Hippocampal formation (tissue), 2 donors: Measurements from ENCODE around the gene CFAP61.

Source experiments
- DNase-seq, 2 donors: peaks; one replicate each; lab custom pipeline; 2025; lab: John Stamatoyannopoulos, UW

CFAP61 gene

DNA sequence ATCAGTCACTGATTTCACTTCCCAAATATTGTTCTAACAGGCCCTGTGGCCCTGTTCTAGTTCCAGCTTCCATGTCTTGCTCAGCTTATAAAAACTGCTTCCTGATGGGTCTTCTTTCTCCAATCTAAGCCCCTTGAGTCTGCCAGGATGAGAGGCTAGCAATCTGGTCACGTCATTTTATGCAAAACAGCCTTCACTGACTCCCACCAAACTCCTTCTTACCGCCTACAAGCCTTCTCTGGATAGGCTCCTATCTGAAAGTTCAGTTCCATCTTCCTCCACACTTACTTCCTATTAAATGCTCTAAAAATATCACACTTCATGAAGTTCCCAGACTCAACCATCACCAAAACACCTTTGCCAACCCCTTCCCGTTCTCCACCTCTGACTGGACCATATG is 15.6 kb upstream of the CFAP61 start:
- DNase-seq, result no peak

GRCh38 chr20:20037960-20038359 is 14.4 kb upstream of the CFAP61 start:
- no peak for DNase-seq

DNA sequence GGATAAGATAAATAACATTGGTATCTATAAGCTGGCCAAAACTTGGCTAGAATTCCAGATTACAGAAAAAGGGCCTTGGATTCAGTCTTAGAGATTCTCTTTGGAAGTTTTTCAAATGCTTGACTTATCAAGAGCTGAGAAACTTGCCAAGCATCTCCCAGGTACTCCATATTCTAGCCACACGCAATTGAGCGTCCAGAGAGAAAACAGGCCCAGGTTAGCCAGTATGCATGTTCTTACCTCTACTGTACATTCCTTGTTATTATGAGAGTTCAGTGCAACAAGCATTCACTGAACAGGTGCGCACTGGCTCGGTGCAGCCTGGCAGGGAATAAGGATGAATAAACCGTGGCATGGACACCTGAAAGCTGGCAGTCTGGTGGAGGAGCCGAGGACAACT is 13.7 kb upstream of the CFAP61 start:
- DNase-seq, result no peak

GRCh38 chr20:20039752-20040387 is 12.5 kb upstream of the CFAP61 start:
- DNase-seq, result no peak

GRCh38 chr20:20051767-20052073 is 612 bp upstream of the CFAP61 start:
- no peak for DNase-seq

DNA sequence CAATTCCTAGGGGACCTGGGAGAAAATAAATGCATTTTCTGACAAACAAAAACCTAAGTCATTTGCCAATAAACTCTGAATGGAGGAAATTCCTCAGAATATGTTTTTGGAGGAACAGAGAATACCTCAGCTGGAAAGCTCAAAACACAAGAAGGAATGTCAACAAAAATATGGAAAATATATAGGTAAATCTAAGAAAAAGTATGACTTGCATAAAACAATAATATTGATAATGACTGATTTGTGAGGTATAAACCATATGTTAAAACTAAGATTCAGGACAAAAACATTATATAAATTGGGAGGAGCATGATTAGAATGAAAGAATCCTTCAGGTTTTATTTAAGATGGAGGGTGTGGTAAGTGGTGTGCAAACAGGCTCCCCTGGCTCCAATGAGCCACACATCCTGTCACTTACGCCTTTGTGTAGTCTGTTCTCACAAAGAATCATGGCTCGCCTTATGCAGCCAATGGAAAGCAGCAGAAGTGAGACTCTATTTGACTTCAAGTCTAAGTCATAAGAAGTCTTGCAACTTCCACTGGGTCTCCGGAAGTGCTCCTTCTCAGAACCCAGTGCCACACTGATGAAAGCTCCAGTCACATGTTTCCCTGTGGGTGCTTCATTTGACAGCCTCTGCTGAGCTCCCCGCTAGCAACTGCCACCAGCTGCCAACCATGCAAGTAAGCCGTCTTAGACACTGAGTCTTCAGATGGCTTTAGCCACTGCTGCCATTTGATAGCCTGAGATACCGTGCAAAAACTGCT is 8.1 kb downstream of the CFAP61 start:
- no peak for DNase-seq

DNA sequence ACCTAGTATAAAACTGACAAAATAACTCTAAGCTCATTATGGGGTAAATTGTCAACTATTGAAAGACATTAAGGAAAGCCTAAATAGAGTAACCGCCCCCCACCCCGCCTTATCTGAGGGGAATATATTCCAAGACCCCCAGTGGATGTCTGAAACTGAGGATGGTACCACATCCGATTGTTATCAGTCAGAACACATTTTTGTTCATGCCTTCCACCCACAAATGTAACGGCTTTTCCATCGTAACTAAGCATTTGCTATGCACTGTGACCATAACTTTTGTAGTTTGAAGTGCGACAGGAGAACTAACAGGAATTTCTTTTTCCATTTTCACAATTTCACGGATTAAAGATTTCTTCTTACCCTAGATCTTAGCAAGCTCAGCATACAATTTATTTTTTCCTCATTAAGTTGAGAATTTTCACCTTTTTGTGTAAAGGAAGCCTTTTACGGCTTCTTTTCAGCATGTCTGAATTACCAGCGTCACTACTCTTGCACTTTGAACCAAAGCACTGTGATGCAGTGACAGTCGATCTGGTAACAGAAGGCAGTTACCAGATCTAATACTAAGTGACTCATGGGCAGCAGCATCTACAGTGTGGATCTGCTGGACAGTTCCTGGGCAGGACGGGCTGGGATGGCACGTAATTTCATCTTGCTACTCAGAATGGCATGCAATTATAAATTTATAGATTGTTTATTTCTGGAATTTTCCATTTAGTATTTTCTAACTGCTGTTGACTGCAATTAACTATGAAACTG is 11.8 kb downstream of the CFAP61 start:
- DNase-seq, result no peak

GRCh38 chr20:20065361-20065760 is 13.0 kb downstream of the CFAP61 start:
- DNase-seq, result no peak

DNA sequence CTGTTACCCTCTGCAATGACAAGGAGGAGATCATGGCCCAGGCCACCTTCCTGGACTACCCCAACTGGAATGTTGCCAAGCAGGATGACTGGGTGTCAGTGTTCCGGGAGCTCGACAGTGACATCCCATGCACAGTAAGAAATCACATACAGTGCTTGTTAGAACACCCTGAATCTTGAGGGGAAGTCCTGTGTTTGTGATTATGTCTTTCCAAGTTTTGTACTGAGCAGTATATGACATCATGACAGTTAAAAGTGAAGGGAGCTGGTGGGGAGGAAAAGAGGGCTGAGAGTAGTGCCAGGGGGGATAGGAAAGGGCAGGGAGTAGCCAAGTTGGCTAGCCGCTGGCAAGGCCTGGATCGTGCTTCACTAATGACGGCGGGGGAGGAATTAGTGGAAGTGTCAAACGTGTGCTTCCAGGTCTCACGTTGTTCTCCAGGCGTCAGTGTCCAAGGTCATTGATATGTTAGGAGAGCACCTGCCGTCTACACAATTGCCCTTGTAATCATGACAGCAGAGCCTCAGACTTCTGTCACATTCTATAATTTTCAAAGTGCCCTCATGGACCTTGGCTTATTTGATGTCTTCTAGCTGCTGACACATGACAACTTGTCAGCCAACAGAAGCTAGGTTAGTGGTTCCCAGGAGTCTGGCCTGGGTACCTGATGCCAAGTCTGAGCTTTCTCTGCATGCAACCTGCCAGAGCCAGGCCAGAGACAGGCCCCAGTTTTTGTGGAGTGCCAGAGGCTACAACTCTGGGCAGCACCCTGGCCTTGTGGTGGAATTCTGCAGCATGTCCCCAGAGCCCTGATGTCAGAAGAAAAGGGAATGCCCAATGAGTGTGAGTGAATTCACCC is 18.8 kb downstream of the CFAP61 start:
- no peak for DNase-seq

DNA sequence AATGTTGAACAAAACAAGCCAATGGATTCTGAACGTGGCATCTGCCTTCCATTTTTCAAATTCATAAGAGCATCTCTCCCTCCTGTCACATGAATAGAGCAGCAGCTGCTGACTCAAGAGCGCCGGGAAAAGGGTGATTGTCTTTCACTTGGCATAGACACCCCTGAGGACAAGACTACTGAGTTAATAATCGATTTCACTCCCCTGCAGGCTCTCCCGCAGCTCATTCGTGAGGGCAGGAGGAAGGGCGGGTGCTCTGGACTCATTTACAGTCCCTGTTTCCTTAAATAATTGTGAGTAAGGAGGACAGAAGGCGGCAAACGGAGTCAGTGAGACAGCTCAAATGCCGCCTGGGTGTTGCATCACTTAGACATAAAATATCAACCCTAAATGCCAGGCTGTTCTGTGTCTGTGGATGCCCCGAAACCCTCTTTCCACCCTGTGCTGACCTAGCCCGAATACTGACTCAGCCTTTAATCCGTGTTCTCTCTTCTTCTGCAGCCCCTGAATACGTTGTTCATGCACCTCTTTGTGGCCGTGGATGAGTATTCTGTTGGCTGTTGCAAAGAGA is 21.6 kb downstream of the CFAP61 start:
- peak in 1 of 2 donors; percentile 10 for DNase-seq

DNA sequence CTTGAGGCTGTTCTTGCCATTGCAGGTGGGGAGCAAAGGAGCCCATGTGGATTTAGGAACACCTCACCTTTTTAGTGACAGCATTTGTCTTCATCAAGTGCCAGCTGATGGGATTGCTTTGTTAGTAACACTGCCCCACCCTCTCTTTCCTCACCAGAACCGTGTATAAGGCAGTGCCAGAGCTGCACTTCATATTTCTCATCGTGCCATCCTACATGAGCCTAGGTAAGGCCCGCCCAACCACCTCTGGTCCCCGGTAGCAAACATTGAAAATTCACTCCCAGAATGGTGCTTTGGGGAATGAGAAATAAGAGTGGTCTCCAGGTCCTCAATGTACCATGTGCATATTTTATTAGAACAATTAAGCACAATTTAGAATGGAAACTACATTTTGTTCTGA is 22.7 kb downstream of the CFAP61 start:
- DNase-seq, result no peak

DNA sequence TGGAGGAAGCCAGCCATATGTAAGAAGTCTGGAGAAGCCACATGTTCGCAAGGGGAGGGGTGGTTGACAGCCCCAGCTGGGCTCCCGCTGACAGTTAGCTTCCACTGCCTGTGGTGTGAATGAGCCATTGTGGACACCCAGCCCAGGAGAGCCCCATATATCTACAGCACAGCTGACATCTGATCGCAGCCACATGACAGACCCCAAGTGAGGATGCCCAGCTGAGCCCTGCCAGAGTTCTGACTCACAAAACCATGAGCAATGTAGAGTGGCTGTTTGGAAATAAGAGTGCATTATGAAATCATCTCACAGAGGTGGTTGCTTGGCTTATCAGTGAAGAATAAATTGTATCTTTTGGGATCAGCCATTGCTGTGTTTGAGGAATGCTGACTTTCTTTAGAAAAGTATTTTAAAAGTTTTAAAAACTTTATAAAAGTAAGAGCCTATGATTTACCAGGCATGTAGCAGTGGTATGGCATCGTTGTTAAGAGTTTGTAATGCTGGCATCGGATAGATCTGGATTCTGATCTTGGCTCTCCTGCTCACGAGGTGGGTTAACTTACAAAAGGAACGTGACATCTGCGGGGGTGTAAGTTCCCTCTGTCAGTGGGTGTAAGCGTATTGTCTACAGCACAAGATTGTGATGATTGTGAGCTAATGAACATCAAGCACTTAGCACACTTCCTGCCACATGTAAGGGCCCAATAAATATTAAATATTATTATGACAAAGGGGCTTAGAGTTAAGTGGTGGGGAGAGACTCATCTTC is 24.1 kb downstream of the CFAP61 start:
- DNase-seq, result peak; percentile 81 to 84

- no peak for DNase-seq
Observed at GRCh38 chr20:20078041-20078440, 25.7 kb downstream of the CFAP61 start.

- DNase-seq, result no peak
Observed at GRCh38 chr20:20079102-20079784, 26.9 kb downstream of the CFAP61 start.

DNA sequence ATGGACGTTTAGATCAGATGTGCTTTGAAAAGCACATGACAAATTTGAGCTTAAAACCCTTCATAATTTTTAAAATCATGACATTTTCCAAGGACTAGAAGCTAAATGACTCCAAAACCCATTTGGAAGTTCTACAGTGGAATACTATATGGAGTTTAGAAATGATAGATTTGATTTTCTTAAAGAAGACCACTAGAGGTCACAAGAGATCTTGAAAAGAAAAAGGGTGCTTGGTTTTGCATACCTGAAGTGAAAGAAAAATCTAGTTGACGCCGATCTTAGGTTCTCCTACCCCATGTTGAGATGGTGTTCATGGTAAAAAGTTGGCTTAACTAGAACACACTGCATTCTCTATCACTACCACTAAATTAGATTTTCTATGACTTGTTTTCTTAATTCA is 31.5 kb downstream of the CFAP61 start:
- DNase-seq, result peak in 1 of 2 donors; percentile 87

GRCh38 chr20:20084296-20084752 is 32.0 kb downstream of the CFAP61 start:
- no peak for DNase-seq

DNA sequence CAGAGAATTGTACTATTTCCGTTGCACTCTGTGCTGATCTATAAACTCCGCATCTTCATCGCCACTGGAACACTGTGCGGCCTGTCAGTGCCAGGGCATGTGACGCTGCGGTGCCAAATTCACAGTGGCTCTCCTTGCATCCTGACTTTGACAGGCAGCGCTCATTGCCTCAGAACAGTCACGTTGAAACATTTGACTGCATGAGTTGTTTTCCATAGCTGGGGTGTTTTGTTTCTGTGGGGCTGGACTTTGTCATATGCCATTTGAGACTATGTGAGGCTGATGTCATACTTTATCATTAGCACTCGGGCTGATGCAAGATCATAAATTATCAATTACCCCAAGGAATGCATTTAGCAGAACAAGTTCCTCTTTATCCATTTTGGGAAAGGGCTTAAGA is 32.7 kb downstream of the CFAP61 start:
- DNase-seq, result no peak

GRCh38 chr20:20085812-20086211 is 33.5 kb downstream of the CFAP61 start:
- DNase-seq, result no peak

GRCh38 chr20:20089018-20089417 is 36.7 kb downstream of the CFAP61 start:
- DNase-seq, result no peak

DNA sequence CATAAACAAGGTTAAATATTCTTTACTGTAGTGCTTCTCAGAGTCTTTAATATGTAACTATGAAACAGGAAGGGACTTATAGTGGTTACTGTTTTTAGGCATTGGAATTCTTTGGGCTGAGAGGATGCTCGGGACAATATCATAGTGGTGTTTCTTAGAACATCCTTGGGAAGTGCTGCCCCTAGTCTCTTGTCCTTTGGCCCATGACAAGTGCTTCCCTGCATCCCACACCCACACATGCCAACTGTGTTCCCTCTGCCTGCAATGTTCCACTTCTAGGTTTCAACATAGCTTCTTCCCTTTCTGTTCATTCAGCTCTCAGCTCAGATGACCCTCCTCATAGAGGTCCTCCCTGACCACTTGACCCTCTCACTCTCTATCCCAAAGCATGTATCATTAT is 37.6 kb downstream of the CFAP61 start:
- DNase-seq, result no peak
